UCSD-AML1 (cell line): ENCODE results near the gene TBRG4.
A peak's percentile ranks its signal among the peaks of the same experiment; 100 is the strongest.

Experiments used
- DNase-seq: peaks from one replicate; lab custom pipeline; 2025; ENCODE audit not compliant: unreplicated experiment; lab: John Stamatoyannopoulos, UW

The TBRG4 gene

DNA sequence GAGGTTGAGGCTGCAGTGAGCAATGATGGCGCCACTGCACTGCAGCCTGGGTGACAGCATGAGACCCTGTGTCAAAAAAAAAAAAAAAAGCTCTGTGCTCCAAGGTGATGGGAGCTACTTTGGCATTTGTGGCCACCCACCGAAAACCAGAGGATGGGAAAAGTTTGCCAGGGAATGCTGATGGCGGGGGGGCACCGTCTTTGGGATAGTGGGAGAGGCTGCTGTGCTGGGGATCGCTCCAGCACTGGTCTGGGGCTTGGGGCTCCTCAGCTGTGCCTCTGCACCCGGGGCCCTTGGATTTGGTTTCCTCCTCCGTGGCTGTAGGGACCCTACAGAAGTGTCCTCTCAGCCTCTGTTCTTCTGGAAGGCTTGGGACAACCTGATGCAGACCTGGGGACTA, 34.4 kb upstream of the TBRG4 start:
- DNase-seq, result no peak

DNA sequence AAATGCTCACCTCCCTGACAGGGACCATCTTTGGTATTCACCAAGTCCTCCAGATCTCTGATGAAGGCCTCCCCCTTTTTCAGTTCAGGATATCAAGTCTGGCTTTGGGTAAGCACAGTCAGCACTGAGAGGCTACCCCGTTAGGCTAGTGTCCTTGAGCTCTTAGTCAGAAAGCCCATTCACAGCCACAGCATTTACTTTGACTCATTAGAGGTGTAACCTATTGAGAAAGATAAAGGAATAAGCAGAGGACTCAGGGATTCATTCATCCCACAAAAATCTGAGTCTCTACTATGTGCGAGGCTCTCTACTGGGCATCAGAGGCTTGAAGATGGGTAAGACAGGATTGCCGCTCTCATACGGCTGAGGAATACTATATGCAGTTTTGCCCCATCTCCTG, 32.1 kb upstream of the TBRG4 start:
- no peak for DNase-seq

DNA sequence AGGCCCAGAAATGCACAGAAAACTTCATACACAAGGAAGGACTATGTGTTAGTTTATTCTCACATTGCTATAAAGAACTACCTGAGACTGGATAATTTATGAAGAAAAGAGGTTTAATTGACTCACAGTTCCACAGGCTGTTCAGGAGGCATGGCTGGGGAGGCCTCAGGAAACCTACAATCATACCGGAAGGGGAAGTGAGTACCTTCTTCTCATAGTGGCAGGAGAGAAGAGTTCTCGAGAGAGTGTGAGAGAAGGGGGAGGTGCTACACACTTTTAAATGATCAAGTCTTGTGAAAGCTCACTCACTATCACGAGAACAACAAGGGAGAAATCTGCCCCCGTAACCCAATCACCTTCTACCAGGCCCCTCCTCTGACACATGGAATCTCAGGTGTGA, 29.3 kb upstream of the TBRG4 start:
- no peak for DNase-seq

DNA sequence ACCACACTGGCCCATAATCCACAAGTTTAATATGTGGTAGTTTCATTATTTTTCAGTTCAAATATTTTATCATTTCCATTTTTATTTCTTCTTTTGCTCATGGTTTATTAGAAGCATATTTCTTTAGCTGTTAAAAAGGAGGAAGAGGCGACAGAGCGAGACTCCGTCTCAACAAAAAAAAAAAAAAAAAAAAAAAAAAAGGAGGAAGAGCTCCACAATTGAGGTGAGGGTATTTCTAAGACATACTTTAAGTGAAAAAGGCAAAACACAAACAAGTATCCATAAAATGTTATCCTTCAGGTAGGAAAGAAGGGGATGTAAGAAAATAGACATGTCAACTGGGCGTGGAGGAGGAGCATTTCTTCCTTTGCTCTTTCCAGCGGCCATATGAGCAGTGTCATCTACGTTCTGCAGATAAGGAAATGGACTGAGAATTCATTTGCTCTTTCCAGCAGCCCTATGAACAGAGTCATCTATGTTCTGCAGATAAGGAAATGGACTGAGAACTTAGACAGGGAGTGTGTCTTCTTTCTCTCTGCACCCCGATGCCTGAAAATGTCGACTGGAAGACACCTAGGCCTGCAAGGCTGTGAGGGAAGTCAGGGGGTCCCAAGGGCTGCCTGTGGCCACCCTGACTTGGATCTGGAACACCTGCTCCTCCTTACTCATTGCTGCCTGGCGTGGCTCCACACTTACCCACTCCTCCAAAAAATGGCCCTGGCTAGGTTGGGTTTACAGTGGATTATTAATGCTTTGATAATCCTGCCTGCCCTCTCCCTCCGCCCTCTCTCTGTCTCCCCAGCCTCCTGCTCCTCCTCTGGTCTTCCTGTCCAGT, 27.2 kb upstream of the TBRG4 start:
- DNase-seq, result no peak

DNA sequence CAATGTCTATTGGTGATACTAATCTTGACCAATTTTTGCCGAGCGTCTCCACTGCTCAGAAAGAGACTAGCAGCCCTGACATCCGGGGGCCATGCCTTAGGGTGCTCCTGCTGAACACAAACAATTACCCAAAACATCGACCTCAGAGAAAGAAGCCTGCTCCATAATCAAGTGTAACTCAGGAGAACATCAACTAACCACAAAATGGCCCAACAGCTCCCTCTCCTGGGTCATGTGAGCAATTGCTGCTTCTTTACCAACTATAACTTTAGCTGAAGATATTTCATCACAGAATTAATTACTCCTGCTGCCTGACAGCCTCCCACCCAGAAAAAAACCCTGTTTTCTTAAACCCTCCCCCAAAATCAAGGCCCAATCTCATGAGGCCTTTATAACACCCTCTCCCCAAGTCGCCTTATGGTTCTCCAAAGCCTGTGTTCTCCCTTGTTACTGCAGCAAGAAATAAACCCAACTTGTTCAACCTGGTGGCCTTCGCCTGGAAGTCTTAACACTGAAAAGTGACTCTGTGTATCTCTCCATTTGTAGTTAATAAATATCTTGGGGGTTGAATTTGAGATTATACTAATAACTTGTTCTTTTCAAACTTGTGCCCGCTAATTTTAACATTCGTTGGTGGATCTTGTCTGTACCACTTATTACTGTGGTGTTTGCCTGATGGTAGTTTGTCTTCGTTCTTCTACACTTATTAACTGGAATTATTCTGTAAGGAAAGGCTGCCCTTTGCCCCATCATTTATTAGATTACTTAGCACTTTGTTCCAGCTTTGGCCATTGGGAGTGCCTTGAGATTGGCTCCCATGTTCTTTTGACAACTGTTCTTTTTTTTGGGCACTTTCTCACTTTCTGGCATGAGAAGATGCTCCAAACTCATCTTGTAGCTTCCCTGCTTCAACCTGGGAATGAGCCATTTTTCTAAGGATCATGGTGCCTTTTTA, 24.9 kb upstream of the TBRG4 start:
- DNase-seq, result peak; percentile 15

DNA sequence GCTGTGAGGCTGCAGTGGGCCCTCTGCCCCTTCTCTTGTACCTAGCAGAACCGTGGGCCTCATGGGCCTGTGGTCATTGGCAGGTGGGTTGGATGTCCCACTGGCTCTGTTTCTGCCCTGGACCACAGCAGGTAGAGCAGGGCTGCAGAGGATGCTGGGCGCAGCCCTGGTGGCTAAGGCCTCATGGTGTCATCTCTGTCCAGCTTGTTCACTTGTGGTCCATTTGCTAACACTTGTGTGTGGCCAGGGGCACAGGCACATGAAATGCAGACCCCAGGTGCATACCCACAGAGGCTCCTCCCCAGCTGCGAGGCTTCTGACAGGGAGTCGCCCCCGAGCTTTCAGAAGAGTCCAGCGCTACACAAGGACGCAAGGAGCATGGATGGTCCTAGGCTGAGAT, 22.4 kb upstream of the TBRG4 start:
- DNase-seq, result no peak

DNA sequence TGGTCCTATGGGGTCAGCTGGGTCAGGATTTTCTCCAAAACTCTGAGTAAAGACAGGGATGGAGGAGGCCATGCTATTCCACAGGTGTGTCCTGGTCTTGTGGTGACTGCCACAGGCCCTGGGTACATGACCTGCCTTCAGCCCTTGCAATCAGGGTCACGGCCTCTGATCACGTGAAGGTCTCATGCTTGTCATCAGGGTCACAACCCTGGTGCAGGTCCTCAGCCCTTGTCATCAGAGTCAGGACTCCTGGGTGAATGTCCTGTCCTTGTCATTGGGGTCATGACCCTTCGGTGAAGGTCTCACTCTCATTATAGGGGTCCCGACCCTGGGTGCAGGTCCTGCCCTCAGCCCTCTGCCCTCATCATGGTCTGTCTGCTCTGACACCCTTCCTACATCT, 21.9 kb upstream of the TBRG4 start:
- no peak for DNase-seq

DNA sequence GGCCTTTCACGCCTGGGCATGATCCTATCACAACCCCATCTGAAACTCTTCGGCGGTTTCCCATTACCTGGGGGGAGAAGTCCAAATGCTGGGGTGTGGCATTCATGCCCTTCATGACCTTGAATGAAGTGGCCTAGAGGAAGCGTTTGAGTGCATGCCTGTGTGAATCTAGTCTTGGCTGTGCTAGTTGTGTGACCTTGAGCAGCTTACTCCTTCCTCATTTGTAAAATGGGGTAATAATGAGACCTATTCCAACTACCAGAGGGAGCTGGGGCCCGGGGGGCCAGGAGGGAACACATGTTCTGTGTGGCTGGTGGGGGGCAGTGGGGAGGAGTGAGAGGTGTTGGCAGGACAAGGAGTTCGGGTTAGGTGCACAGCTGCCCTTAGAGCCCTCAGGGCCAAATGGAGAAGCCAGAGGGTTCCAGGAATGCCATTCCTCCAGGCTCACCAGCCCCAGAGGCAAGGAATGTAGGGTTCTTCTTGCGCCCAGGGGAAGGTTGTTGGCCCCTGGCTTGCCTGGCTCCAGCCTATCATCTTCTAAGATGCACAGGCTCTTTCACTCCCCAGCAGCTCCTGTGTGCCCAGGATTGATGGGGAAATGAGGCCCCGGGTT, 21.3 kb upstream of the TBRG4 start:
- DNase-seq, result no peak

DNA sequence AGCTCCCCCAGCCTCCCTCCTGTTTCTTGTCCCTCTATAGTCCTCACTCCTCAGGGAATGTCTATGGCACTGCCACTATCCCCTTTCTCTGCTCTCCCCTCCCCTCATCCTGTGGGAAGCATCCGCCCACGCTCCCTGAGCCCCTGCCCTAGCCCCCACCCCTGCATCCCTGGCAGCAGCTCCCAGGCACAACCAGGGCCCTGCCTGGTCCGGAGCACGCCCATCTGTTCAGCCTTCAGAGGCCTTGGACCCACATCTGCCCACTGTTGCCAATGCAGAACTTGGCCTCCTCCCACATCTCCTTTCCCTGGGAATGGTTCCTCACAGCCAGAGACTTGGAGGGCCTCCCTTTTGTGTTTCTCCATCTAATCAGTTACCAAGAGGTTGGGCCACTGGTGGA, 20.4 kb upstream of the TBRG4 start:
- DNase-seq, result no peak

DNA sequence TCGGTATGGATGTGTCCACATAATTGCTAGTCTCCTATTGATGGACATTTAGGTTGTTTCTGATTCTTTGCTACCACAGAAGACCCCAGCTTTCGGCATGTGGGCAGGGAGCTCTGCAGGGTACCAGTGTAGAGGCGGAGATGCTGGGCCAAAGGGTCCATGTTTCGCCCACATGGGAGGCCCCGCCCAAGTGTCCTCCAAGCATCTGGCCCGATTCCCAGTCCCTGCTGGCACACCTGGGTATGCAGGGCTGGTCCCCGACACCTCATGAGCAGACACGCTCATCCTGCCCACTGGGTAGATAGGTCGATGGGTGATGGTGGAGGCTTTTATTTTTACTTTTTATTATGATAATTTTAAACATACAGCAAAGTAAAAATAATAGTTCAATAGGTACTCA, 19.4 kb upstream of the TBRG4 start:
- no peak for DNase-seq

DNA sequence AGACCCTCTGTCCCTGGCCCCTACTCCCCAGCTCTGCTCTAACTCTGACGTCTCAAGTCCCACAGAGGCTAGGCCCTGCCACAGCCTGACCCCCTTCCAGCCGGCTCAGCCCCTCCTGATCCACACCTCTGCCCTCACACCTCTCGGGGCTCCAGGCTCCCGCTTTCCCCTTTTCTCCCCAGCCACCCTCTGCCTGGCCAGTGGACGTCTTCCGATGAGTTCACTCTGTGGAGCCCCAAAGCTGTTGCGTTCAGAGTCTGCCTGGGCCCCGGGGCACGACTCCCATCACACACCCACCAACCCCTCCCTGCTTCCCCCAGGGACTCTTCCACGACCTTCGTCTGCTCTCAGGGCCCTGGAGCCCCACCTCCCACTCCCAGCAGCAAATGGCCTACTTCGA, 18.4 kb upstream of the TBRG4 start:
- DNase-seq, result no peak

DNA sequence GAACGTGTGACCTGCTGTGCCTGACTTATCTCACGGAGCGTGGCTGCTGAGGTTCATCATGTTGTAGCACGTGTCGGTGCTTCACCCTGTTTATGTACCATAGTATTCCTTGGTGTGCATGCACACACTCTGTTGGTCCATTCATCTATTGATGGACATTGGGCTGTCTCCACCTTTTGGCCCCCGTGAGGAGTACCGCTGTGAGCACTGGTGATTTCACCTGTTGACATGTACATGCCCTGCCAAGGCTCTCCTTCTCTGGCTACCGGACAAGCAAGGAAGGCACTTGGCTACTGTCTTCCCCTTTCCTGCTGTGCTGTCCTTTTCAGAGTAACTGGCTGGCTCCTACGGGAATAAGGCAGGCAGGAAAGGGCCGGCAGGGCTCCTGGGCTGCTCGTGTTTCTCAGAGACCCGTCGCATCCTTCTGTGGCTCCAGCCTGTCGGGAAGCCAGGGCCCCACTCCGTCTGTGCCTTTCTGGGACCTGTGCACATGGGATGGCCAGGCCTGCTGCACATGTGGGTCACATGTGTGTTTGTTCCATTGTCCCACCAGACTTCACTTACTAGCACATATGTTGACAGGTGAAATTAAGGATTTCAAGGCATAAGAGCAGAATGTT, 17.8 kb upstream of the TBRG4 start:
- DNase-seq, result no peak

DNA sequence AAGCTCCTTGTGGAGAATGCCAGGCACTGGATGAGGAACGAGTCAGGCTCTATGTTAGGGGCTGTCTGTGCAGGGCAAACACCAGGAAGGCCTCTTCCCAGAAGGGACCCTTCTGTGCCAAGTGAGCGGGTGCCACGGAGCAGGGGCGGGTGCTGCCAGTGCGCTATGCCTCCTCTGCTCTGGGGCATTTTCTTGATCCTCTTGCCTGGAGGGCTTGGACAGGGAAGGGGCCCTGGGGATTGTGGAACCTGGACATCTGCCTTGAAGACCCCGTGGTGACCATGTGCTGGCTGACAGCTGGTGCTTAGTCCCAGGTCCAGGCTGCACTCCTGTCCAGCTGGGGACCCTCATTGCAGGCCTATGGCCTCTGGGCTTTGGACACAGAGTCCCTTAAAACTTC, 15.4 kb upstream of the TBRG4 start:
- DNase-seq, result no peak

DNA sequence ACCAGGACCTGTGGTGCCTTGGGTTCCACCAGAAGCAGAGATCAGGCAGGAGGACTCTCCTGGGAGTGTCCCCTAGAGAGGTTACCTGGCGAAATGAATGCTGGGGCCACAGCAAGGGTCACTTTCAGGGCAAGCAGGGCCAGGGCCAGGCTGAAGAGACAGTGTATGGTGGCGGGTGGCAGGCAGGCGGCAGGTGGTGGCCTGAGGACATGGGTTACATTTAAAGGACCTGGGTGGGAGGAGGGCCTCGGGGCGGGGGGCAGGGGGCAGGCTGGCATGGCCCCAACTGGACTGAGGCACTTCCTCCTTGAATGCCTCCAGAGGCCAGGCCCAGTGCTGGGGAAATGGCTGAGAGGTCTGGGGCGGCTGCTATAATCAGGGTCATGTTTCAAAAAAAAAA, 14.7 kb upstream of the TBRG4 start:
- no peak for DNase-seq

DNA sequence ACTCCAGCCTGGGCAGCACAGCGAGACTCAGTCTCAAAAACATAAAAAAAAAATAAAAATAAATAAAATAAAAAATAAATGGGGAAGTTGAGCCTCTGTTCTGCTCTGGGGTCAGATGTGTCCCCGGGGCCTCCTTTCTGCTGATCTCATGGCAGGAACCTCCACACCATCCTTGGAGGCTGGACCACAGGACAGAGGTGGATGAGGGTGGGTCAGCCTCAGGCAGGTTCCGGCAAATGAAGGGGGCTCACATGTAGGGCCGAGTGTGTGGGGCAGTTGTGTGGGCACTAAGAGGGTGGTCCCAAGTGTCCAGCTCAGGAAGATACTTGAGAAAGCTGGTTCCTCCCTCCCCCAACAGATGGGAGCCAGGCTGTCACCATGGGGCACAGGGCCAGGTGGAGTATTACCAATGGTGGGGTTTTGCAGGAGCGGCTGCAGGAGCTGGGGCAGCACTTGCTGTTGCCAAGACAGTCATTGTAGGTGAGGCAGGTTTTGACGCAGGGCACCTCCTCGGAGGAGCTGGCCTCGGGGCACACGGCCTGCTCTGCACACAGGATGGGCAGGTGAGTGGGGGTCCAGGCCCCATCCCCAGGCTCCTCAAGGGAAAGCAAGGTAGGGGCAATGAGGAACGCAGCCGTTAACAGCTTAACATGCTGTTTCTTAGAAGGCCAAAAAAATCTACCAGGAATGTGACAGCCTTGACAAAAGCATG, 13.9 kb upstream of the TBRG4 start:
- DNase-seq, result no peak

DNA sequence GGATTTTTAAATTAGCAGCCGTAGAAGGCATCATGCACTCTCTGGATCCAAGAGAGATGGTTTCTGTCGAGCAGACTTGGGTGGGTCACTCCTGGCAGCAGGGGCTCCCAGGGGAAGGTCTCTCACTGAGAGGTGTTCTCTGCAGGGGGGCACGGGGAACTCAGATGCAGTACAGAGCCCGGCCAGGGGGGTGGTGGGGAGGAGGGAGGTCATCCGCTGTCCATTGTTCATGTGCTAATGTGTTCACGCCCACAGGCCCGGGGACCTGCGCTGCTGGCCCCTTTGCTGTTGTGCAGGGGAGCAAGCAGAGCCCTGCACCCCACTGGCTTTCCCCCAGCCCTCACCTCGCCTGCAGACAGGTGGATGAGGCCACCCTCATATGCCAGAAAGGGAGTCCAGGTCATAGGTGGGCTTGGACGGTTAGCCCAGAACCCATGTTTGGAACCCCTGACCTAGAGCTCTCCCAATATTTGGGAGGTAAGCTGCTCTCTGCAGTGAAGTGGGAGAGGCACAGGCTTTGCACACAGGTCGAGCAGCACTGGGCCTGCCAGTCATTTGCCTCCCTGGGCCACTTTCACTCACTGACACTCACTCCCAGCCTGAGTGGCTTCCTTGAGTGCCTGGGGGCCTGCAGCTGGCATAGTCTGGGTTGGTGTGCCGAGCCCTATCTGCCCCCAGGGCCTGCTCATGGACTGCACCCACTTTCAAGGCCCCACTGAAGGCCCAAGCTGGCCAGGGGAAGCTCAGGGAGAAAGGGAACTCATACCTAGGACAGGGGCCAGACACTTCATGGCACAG, 12.6 kb upstream of the TBRG4 start:
- DNase-seq, result no peak

DNA sequence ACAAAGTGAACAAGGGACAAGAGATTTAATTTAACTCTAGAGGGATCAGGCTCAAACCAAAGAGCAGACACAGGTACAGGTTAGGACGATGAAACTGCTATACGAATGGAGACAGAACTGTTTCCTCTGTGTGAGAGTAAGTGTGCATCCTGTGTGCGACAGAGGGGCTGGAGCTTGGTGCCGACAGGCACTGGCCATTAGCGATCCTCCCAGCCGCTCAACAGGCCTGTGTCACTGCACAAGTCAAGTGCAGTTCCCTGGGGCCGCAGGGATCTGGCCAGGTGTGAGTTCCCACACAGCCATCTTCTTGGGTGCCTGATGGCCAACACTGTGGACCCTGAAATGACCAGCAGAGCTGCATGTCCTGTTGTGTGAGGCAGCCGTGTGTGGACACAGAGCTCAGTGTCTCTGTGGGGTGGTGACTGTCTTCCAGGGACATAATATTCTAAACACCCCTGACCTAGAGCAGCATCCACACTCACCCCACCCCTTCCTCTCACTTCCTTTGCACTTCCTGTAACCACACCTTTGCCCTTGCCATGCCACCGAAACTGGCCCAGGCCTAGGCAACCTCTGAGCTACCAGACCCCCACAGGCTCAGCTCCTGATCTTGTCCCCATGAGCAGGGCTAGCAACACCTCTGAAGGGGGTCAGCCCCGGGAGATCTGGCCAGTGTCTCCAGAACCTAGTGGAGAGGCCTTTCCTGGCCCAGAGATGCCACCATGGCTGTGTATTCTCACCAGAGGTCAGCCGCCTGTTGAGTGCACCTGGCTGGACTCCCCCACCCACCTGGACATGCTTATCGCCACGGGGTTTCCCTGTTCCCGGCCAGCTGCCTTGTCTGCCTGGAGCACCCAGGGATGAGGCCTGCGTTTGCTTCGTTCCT, 11.7 kb upstream of the TBRG4 start:
- no peak for DNase-seq

DNA sequence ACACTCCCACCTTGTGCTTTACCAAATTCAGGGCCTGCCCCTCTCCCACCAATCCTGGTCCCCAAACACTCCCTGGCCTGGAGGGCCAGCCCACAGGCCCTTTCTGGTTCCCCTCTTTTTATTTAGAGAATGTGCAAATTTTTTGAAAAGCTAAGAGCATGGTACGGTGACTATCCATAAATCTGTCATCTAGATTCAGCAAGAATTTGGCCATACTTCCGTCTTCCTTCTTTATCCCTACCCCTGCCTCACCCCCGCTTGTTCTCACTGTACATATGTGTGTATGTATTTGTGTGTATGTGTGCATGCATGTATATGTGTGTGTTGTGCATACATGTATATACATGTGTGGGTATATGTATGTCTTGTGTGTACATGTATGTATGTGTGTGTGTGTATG, 8.1 kb upstream of the TBRG4 start:
- no peak for DNase-seq

DNA sequence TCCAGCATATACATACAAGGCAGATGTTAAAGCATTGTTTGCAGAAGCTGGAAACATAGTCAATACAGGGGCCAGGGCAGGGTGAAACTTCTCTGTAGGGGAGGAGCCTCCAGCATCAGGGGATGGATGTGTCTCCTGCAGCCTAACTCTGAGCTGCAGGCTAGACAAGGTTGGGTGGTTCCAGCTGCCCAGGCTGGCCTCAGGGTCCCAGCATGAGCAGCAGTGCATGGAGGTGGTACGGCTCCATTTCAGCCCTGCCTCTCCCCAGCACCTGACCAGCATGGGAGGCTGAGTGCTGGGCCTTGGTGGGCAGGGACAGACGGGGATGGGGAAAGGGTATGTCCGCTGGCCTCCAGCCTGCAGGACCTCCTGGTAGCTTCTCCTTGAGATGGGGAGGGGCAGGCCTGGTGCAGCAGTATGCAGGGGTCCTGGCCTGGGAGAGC, 7.4 kb upstream of the TBRG4 start:
- DNase-seq, result no peak
